GM23248 (cell line): Measurements from ENCODE around the gene RBM15.

ENCODE experiments used
- EZH2 ChIP-seq: fragments of 200-600 bp; sonication (generic); IDR thresholded peaks from 2 replicates; pipeline ENCODE4 v1.6.1; 2018; ENCODE audit warnings: antibody characterized with exemption, mild to moderate bottlenecking; ENCODE audit not compliant: insufficient read depth, poor library complexity, severe bottlenecking
- EZH2phosphoT487 ChIP-seq: fragments of 200-600 bp; sonication (generic); IDR thresholded peaks from 2 replicates; pipeline ENCODE4 v1.6.1; 2018; ENCODE audit warnings: antibody characterized with exemption, moderate library complexity, mild to moderate bottlenecking, low read depth; ENCODE audit not compliant: insufficient read depth

GRCh38 chr1:110291241-110292030 lies 47.7 kb upstream of the RBM15 start:
- TF ChIP-seq EZH2, result no peak
- no peak for TF ChIP-seq EZH2phosphoT487
